ENCODE measurements around the gene CD96.

Gene CD96

GRCh38 chr3:111609700-111610099 lies 67.7 kb downstream of the CD96 start:
- Histone ChIP-seq H3K36me3 (replicated peaks in 1 of 2; ENCODE audit: control insufficient read depth in 2 of 2, insufficient read depth in 2 of 2, low read length in 2 of 2) (no peaks in the 10 kb centered on the region), H3K23ac (ENCODE audit: low read depth, low read length, poor library complexity) (no peak overlapping the region), H3K4me3 (ENCODE audit: low read length in 2 of 2) (no peak overlapping the region), H3K18ac (ENCODE audit: low read length) (no peak overlapping the region), H3K9me3 (replicated peaks in 1 of 2; ENCODE audit: control insufficient read depth in 2 of 2, insufficient read depth in 1 of 2, low read depth in 1 of 2, low read length in 2 of 2) (no peaks in the 10 kb centered on the region), H2AK5ac (ENCODE audit: low read depth, low read length) (no peak overlapping the region), H2AFZ (ENCODE audit: low read length) (no peak overlapping the region), H2BK5ac (ENCODE audit: low read length) (no peak overlapping the region), H2BK12ac (ENCODE audit: low read length) (no peak overlapping the region), H3K4ac (ENCODE audit: low read length) (no peak overlapping the region), H2BK15ac (ENCODE audit: low read length) (no peak overlapping the region), H3K4me2 (ENCODE audit: insufficient read depth, low read length, poor library complexity, severe bottlenecking) (no peak overlapping the region), H2BK120ac (ENCODE audit: low read depth, low read length) (no peak overlapping the region), H3K9ac (ENCODE audit: low read depth, low read length, poor library complexity) (no peak overlapping the region), H3K4me1 (ENCODE audit: control insufficient read depth in 2 of 2, insufficient read depth in 1 of 2, low read depth in 1 of 2, low read length in 2 of 2) (no peaks in the 10 kb centered on the region), H3K27ac (replicated peaks; ENCODE audit: low read length) (no peak overlapping the region), H3K14ac (ENCODE audit: low read length) (no peak overlapping the region), H4K8ac (ENCODE audit: low read depth, low read length) (no peak overlapping the region), H4K91ac (ENCODE audit: low read depth, low read length, poor library complexity) (no peak overlapping the region), H3K79me1 (ENCODE audit: low read depth, low read length) (no peaks in the 10 kb centered on the region), H3K27me3 (ENCODE audit: control insufficient read depth in 3 of 3, insufficient read depth in 3 of 3, low read depth in 1 of 3, low read length in 3 of 3) (no peaks in the 10 kb centered on the region)
- DNase-seq (ENCODE audit: low spot score) = no peak
- no CpG with 5 or more reads among the region's 2 CpGs for WGBS, 2 donors (ENCODE audit: extremely low coverage in 2 of 2, insufficient read length in 2 of 2, insufficient replicate concordance in 1 of 2)

- Histone ChIP-seq H3K27ac (replicated peaks; ENCODE audit: low read length) (no peak overlapping the region), H2BK15ac (ENCODE audit: low read length) (no peak overlapping the region), H2BK120ac (ENCODE audit: low read depth, low read length) (no peak overlapping the region), H4K8ac (ENCODE audit: low read depth, low read length) (no peak overlapping the region), H3K4me2 (ENCODE audit: insufficient read depth, low read length, poor library complexity, severe bottlenecking) (no peak overlapping the region), H2AK5ac (ENCODE audit: low read depth, low read length) (no peak overlapping the region), H2BK12ac (ENCODE audit: low read length) (no peak overlapping the region), H4K91ac (ENCODE audit: low read depth, low read length, poor library complexity) (no peak overlapping the region), H3K36me3 (replicated peaks in 1 of 2; ENCODE audit: control insufficient read depth in 2 of 2, insufficient read depth in 2 of 2, low read length in 2 of 2) (no peaks in the 10 kb centered on the region), H2AFZ (ENCODE audit: low read length) (no peak overlapping the region), H3K18ac (ENCODE audit: low read length) (no peak overlapping the region), H3K4ac (ENCODE audit: low read length) (no peak overlapping the region), H3K4me3 (ENCODE audit: low read length in 2 of 2) (no peak overlapping the region), H3K27me3 (ENCODE audit: control insufficient read depth in 3 of 3, insufficient read depth in 3 of 3, low read depth in 1 of 3, low read length in 3 of 3) (no peaks in the 10 kb centered on the region), H3K9me3 (replicated peaks in 1 of 2; ENCODE audit: control insufficient read depth in 2 of 2, insufficient read depth in 1 of 2, low read depth in 1 of 2, low read length in 2 of 2) (no peaks in the 10 kb centered on the region), H3K79me1 (ENCODE audit: low read depth, low read length) (no peaks in the 10 kb centered on the region), H3K14ac (ENCODE audit: low read length) (no peak overlapping the region), H3K9ac (ENCODE audit: low read depth, low read length, poor library complexity) (no peak overlapping the region), H3K4me1 (ENCODE audit: control insufficient read depth in 2 of 2, insufficient read depth in 1 of 2, low read depth in 1 of 2, low read length in 2 of 2) (no peaks in the 10 kb centered on the region), H3K23ac (ENCODE audit: low read depth, low read length, poor library complexity) (no peak overlapping the region), H2BK5ac (ENCODE audit: low read length) (no peak overlapping the region)
- WGBS, 2 donors (ENCODE audit: extremely low coverage in 2 of 2, insufficient read length in 2 of 2, insufficient replicate concordance in 1 of 2) = no CpG with 5 or more reads among the region's 5 CpGs
- DNase-seq (ENCODE audit: low spot score) = no peak
These were observed 68.2 kb downstream of the CD96 start for GRCh38 chr3:111610189-111610588.

GRCh38 chr3:111610612-111611054 lies 68.6 kb downstream of the CD96 start:
- H2BK15ac ChIP-seq (ENCODE audit: low read length) = no peak overlapping the region

GRCh38 chr3:111613294-111613693 lies 71.3 kb downstream of the CD96 start:
- Histone ChIP-seq H3K14ac (ENCODE audit: low read length) (no peak overlapping the region), H4K8ac (ENCODE audit: low read depth, low read length) (no peak overlapping the region), H3K18ac (ENCODE audit: low read length) (no peak overlapping the region), H2BK12ac (ENCODE audit: low read length) (no peak overlapping the region), H3K23ac (ENCODE audit: low read depth, low read length, poor library complexity) (no peak overlapping the region), H3K79me1 (ENCODE audit: low read depth, low read length) (no peaks in the 10 kb centered on the region), H3K4me2 (ENCODE audit: insufficient read depth, low read length, poor library complexity, severe bottlenecking) (no peak overlapping the region), H3K9me3 (replicated peaks in 1 of 2; ENCODE audit: control insufficient read depth in 2 of 2, insufficient read depth in 1 of 2, low read depth in 1 of 2, low read length in 2 of 2) (peaks cover 0 to 8% of the 10 kb centered on the region in 2 donors), H3K4me3 (ENCODE audit: low read length in 2 of 2) (no peak overlapping the region), H3K27me3 (ENCODE audit: control insufficient read depth in 3 of 3, insufficient read depth in 3 of 3, low read depth in 1 of 3, low read length in 3 of 3) (no peaks in the 10 kb centered on the region), H2BK5ac (ENCODE audit: low read length) (no peak overlapping the region), H3K4ac (ENCODE audit: low read length) (no peak overlapping the region), H3K36me3 (replicated peaks in 1 of 2; ENCODE audit: control insufficient read depth in 2 of 2, insufficient read depth in 2 of 2, low read length in 2 of 2) (no peaks in the 10 kb centered on the region), H3K4me1 (ENCODE audit: control insufficient read depth in 2 of 2, insufficient read depth in 1 of 2, low read depth in 1 of 2, low read length in 2 of 2) (no peaks in the 10 kb centered on the region), H3K27ac (replicated peaks; ENCODE audit: low read length) (no peak overlapping the region), H3K9ac (ENCODE audit: low read depth, low read length, poor library complexity) (no peak overlapping the region), H2AFZ (ENCODE audit: low read length) (no peak overlapping the region), H2BK15ac (ENCODE audit: low read length) (no peak overlapping the region), H2BK120ac (ENCODE audit: low read depth, low read length) (no peak overlapping the region), H4K91ac (ENCODE audit: low read depth, low read length, poor library complexity) (no peak overlapping the region), H2AK5ac (ENCODE audit: low read depth, low read length) (no peak overlapping the region)
- no peak for DNase-seq (ENCODE audit: low spot score)
- WGBS, 2 donors (ENCODE audit: extremely low coverage in 2 of 2, insufficient read length in 2 of 2, insufficient replicate concordance in 1 of 2) = no CpG with 5 or more reads among the region's 1 CpG

More at GRCh38 chr3:111610612-111611054, 68.6 kb downstream of the CD96 start:
- Histone ChIP-seq H2AFZ (ENCODE audit: low read length) (no peak overlapping the region), H2AK5ac (ENCODE audit: low read depth, low read length) (no peak overlapping the region), H3K23ac (ENCODE audit: low read depth, low read length, poor library complexity) (no peak overlapping the region), H4K8ac (ENCODE audit: low read depth, low read length) (no peak overlapping the region), H4K91ac (ENCODE audit: low read depth, low read length, poor library complexity) (no peak overlapping the region), H2BK120ac (ENCODE audit: low read depth, low read length) (no peak overlapping the region), H2BK12ac (ENCODE audit: low read length) (no peak overlapping the region), H3K4me3 (ENCODE audit: low read length in 2 of 2) (no peak overlapping the region), H2BK5ac (ENCODE audit: low read length) (no peak overlapping the region), H3K27me3 (ENCODE audit: control insufficient read depth in 3 of 3, insufficient read depth in 3 of 3, low read depth in 1 of 3, low read length in 3 of 3) (no peaks in the 10 kb centered on the region), H3K79me1 (ENCODE audit: low read depth, low read length) (no peaks in the 10 kb centered on the region), H3K18ac (ENCODE audit: low read length) (no peak overlapping the region), H3K4me1 (ENCODE audit: control insufficient read depth in 2 of 2, insufficient read depth in 1 of 2, low read depth in 1 of 2, low read length in 2 of 2) (no peaks in the 10 kb centered on the region), H3K4ac (ENCODE audit: low read length) (no peak overlapping the region), H3K4me2 (ENCODE audit: insufficient read depth, low read length, poor library complexity, severe bottlenecking) (no peak overlapping the region), H3K27ac (replicated peaks; ENCODE audit: low read length) (no peak overlapping the region), H3K14ac (ENCODE audit: low read length) (no peak overlapping the region), H3K36me3 (replicated peaks in 1 of 2; ENCODE audit: control insufficient read depth in 2 of 2, insufficient read depth in 2 of 2, low read length in 2 of 2) (no peaks in the 10 kb centered on the region), H3K9ac (ENCODE audit: low read depth, low read length, poor library complexity) (no peak overlapping the region), H3K9me3 (replicated peaks in 1 of 2; ENCODE audit: control insufficient read depth in 2 of 2, insufficient read depth in 1 of 2, low read depth in 1 of 2, low read length in 2 of 2) (no peaks in the 10 kb centered on the region)
- no CpG with 5 or more reads among the region's 8 CpGs for WGBS, 2 donors (ENCODE audit: extremely low coverage in 2 of 2, insufficient read length in 2 of 2, insufficient replicate concordance in 1 of 2)
- DNase-seq (ENCODE audit: low spot score) = no peak
